ENCODE data around the gene TMEM101. TPM values are rescaled to one million over a fixed set of nuclear protein-coding genes. Genes with fewer than 3 reads are reported as not detected.

The TMEM101 gene
- total and polyA plus RNA-seq, 2 of the 8 experiments (the other 6 are each of a cell fraction or from before 2014, with no cell fraction given), result 16.1 to 44.7 TPM

DNA sequence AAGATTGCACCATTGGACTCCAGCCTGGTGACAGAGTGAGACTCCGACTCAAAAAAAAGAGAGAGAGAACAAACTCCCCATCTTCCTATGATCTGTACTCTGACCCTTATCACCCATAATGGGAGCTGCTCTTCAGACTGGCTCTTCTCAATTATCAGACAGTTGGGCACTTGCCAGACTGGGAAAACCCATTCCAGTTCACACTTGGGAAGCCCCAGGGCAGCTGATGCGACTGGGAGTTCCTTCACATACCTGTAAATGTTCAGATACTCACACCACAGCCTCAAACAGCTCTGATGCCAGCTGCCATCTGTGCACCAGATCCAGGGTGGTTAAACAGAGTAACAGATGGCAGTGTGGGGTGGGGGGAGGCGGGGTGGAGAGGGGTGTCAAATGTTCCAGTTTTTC, 23.8 kb upstream of the TMEM101 start:
- Histone ChIP-seq H3K4me3 (ENCODE audit: extremely low read depth in 1 of 4, insufficient read depth in 2 of 4, low read depth in 3 of 4, low read length in 4 of 4) (no peak overlapping the region), H2AFZ (ENCODE audit: low read length) (no peak overlapping the region), H2BK20ac (ENCODE audit: low read length) (no peak overlapping the region), H4K5ac (ENCODE audit: insufficient read length, low read depth, low read length) (no peak overlapping the region), H3K27me3 (replicated peaks in 1 of 4; ENCODE audit: control insufficient read depth in 3 of 4, extremely low read depth in 1 of 4, insufficient read depth in 3 of 4, low read length in 3 of 4) (no peaks in the 10 kb centered on the region), H3K18ac (ENCODE audit: extremely low read depth, low read length) (no peak overlapping the region), H4K20me1 (replicated peaks in 1 of 2; ENCODE audit: control insufficient read depth in 1 of 2, insufficient read depth in 2 of 2, low read length in 2 of 2) (peaks cover 4 to 16% of the 10 kb centered on the region in 2 experiments), H3K23ac (ENCODE audit: insufficient read length) (no peak overlapping the region), H3K23me2 (ENCODE audit: low read depth, low read length) (no peaks in the 10 kb centered on the region), H3K56ac (replicated peaks; ENCODE audit: insufficient read length, low read depth, low read length) (no peak overlapping the region), H3K27ac (ENCODE audit: low read depth, low read length) (no peak overlapping the region), H3K9me3 (ENCODE audit: insufficient read depth in 2 of 2, low read depth in 1 of 2, low read length in 1 of 2) (no peaks in the 10 kb centered on the region), H3K4me1 (replicated peaks in 1 of 4; ENCODE audit: control insufficient read depth in 3 of 4, insufficient read depth in 4 of 4, low read length in 3 of 4) (no peaks in the 10 kb centered on the region), H3K9ac (replicated peaks in 1 of 4; ENCODE audit: extremely low read depth in 1 of 4, low read depth in 3 of 4, low read length in 3 of 4) (no peak overlapping the region), H3K4me2 (ENCODE audit: insufficient read depth in 1 of 2, low read depth in 2 of 2, low read length in 2 of 2) (no peak overlapping the region), H3K79me2 (ENCODE audit: control insufficient read depth in 1 of 2, insufficient read depth in 2 of 2, low read length in 2 of 2) (peaks cover 0 to 39% of the 10 kb centered on the region in 2 experiments; a peak in 2 of 4 replicates), H2BK120ac (replicated peaks; ENCODE audit: low read depth, low read length) (no peak overlapping the region), H2BK15ac (ENCODE audit: low read length) (no peak overlapping the region), H2BK5ac (ENCODE audit: low read depth, low read length) (no peak overlapping the region), H4K91ac (replicated peaks; ENCODE audit: insufficient read length, low read length) (no peak overlapping the region), H2AK5ac (ENCODE audit: low read depth, low read length) (no peak overlapping the region), H3K14ac (ENCODE audit: insufficient read length) (no peak overlapping the region), H2BK12ac (ENCODE audit: low read depth, low read length) (no peak overlapping the region), H3K4ac (replicated peaks; ENCODE audit: insufficient read length, low read depth, low read length) (no peak overlapping the region), H3K36me3 (ENCODE audit: control insufficient read depth in 2 of 4, insufficient read depth in 4 of 4, low read length in 3 of 4) (peaks cover 22 to 46% (median 38%) of the 10 kb centered on the region in 4 experiments), H4K8ac (ENCODE audit: extremely low read depth, insufficient read depth, low read length) (no peak overlapping the region), H3K79me1 (ENCODE audit: low read depth, low read length) (peaks cover 4% of the 10 kb centered on the region; the same call in 1 of the 2 replicates)
- WGBS, 2 experiments (ENCODE audit: extremely low coverage in 1 of 2, insufficient coverage in 1 of 2, insufficient read length in 1 of 2, insufficient replicate concordance in 2 of 2, low coverage in 1 of 2, low lambda C conversion rate in 2 of 2, missing lambda C conversion rate in 1 of 2), result 96% methylated on average over 3 of the region's 3 CpGs; no CpG with 5 or more reads in 1 of the 2 experiments
- no peak for FAIRE-seq
- no peak for DNase-seq (ENCODE audit: low read depth in 1 of 2, low spot score in 2 of 2)
- CTCF ChIA-PET (ENCODE audit: partially characterized antibody), result interaction anchor here (1.0 to 9.5 kb wide), 5 partner anchors 12 to 94 kb away, joined by 3 to 108 read pairs (median 3); no protein-coding TSS in a partner anchor
- POLR2A ChIA-PET (ENCODE audit: partially characterized antibody), result interaction anchor here (1.4 to 7.4 kb wide), 4 partner anchors 11 to 28 kb away, joined by 3 to 55 read pairs (median 6); partner anchors contain the start of genes LSM12 and TMEM101
- TF ChIP-seq, protein P1, sequence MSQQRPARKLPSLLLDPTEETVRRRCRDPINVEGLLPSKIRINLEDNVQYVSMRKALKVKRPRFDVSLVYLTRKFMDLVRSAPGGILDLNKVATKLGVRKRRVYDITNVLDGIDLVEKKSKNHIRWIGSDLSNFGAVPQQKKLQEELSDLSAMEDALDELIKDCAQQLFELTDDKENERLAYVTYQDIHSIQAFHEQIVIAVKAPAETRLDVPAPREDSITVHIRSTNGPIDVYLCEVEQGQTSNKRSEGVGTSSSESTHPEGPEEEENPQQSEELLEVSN (IDR thresholded peaks at IDR 0.05), result no peak
- TF ChIP-seq USF2 (IDR thresholded peaks at IDR 0.05; ENCODE audit: low read length), result no peak
- TF ChIP-seq CTCF (IDR thresholded peaks at IDR 0.05; ENCODE audit: control extremely low read depth in 1 of 3, insufficient read depth in 1 of 3, low read depth in 1 of 3, low read length in 3 of 3), result no peak
- no peak for TF ChIP-seq RXRA (IDR thresholded peaks at IDR 0.05; ENCODE audit: insufficient read depth, low read depth, low read length)
- TF ChIP-seq EGR1 (IDR thresholded peaks at IDR 0.05; ENCODE audit: borderline replicate concordance, low read depth, low read length), result no peak
- no peak for TF ChIP-seq POLR2A (IDR thresholded peaks at IDR 0.05; ENCODE audit: control extremely low read depth in 1 of 2, low read depth in 2 of 2, low read length in 2 of 2)
- TF ChIP-seq CBX5 (IDR thresholded peaks at IDR 0.05; ENCODE audit: low read depth, low read length), result no peak
- no peak for TF ChIP-seq EP300 (IDR thresholded peaks at IDR 0.05; ENCODE audit: borderline replicate concordance in 1 of 2, low read depth in 2 of 2, low read length in 2 of 2)
- no peak for TF ChIP-seq SAP30 (IDR thresholded peaks at IDR 0.05; ENCODE audit: insufficient read depth, insufficient replicate concordance, low read length)

Measured in H1 (cell line).